Activated CD8-positive, alpha-beta memory T cell treated with anti-CD3 and anti-CD28 coated beads for 1 hour (primary cell): ENCODE data around the gene CEP350.
"Not testable (repeated sequence)": the region's sequence is repeated elsewhere in the genome, so short reads cannot be mapped to it uniquely, and the experiment has no call there.

Experiments
- DNase-seq, 2 donors: peaks; one replicate each; pipeline ENCODE4 v3.0.0-alpha.2; 2020; ENCODE audit warnings: low read depth in 1 of 2; ENCODE audit errors: extremely low read depth in 1 of 2

Gene CEP350

DNA sequence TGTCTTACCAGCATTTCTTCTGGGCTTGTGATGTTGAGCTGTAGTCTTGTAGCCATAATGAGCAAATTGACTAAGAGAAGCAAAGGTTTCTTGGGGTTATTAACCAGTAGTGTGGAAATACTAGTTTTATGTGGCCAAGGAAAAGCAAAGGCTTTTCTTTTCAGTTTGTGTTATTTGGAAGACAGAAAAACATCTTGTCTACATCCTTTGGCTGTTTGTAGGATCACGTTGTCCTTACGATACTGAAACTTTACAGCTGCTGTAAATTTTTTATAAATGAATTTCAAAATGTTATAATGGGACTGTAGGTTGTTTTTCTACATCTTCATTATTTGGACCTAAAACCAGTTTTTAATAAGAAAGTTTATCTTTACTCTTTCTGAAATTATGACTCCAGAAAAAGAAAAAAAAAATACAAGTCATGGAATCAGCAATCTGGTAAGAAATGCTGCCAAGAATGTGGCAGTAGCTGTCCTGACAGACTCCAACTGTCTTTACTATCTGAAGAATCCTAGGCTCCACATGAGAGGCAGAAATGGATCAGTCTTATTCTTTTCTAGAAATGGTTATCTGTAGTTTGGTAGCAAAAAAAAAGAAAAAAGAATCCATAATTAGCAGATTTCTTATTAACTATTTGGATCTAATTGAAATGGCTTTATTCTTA, 158.5 kb downstream of the CEP350 start:
- no peak for DNase-seq

- DNase-seq = no peak
Observed at GRCh38 chr1:180114396-180114945, 159.9 kb downstream of the CEP350 start.

DNA sequence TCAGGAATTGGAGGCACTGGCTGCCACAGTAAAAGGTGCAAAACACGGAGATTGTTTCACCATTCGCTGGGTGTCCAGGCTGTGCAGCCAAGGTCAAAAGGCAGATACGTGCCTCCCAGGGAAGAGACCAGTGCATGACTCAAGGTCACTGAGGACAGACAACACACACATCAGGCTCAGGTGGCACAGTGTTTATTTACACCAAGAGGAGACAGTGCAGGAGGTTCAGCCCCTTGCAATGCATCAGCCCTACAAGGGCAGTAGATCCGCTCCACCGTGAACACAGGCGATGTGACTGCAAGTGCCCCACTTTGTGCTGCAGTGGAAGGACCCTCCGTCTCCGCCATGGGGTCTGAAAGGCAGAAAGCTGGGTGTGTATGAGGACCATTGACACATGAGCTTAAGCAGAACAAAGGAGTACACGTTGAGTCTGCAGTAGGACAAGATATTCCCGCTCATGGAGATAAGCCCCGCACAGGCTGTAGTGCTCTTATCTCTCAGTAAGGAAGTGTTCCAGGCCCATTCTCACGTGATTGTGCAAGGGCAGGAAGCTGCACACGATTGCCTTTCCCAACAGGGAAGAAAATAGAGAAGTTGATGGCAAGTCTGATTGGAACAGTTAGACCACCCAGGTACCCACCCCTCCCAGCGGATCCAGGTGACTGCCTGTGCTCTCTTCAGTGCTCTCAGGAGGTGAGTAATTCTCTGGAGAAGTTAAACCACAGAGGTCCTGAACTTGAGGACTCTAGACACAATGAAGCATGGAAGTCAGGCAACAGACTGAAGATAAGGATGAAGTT, 162.6 kb downstream of the CEP350 start:
- no peak for DNase-seq

DNA sequence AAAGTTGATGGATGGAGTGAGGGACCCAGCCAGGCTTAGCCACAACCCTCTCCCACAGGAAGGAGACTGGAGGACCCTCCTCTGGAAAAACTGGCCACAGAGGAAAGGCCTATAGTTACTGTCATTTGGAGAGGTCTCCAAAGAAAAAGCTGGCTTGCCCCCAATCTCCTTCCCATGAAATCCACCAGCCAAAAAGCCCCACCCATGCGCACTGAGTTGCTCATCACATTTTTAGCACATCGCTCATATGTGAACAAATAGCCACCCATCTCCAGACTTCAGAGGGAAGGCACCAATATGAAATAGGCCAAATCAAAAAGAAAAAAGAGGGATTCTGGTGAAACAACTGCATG, 163.1 kb downstream of the CEP350 start:
- no peak for DNase-seq

- no peak for DNase-seq
Observed at GRCh38 chr1:180119837-180120236, 165.2 kb downstream of the CEP350 start.

DNA sequence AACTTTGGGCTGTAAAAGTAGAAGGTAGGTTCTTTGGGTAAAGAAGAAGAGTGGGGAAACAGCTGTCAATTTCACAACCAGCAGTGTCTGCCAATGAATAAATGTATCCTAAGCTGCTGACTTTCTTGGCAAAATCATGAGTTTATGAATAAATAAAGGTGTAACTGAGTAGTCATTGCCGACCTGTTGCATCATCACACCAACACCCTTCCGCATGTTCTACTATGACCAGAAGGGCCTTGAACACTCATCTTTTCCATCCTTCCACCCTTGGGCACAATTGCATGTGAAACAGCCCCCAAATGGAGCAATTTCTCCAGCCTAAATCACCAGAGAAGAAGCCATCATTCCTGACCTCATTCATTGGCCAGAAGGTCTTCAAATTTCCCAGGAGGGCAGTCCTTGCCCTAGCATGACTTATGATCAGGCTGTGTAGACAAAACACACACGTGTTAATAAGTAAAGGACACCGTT, 168.9 kb downstream of the CEP350 start:
- DNase-seq = no peak

DNA sequence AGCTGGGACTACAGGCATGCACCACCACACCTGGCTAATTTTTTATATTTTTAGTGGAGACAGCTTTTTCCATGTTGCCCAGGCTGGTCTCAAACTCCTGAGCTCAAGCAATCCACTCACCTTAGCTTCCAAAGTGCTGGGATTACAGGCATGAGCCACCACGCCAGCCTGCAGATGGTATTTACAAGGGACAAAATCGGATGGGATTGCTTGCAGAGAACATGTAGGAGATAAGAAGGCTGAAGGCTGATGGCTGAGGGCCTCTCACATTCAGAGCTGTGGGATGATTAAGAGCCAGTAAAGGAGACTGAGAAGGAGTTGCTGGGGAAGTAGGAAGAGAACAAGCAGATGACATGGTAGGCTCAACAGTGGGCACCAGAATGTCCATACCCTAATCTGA, 176.0 kb downstream of the CEP350 start:
- no peak for DNase-seq

GRCh38 chr1:180131510-180131909, 176.9 kb downstream of the CEP350 start:
- no peak for DNase-seq

GRCh38 chr1:180133193-180133592, 178.6 kb downstream of the CEP350 start:
- no peak for DNase-seq

GRCh38 chr1:180133688-180134087, 179.1 kb downstream of the CEP350 start:
- not testable (repeated sequence) for DNase-seq

DNA sequence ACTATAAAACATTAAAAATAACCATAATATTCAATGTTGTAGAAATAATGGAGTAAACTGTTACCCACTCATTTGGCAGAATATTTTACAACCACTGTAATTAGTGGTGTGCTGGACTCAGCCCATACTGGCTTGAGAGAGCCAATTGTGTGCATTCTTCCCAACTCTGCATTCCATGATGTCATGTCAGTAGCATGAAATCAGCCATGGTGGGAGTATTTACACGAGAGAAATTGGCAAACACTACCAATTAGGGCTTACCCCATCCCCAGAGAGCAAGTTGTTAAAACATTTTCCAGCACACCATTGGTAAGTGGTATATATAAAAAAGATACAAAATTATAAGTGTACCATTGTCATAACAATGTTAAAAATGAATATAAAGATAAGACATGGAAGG, 180.9 kb downstream of the CEP350 start:
- no peak for DNase-seq

GRCh38 chr1:180136331-180136967, 181.8 kb downstream of the CEP350 start:
- no peak for DNase-seq

- DNase-seq = no peak
Observed at GRCh38 chr1:180136968-180137356, 182.4 kb downstream of the CEP350 start.

- no peak for DNase-seq
Observed at GRCh38 chr1:180137776-180138175, 183.2 kb downstream of the CEP350 start.

- no peak for DNase-seq
Observed at GRCh38 chr1:180141381-180141934, 186.8 kb downstream of the CEP350 start.

GRCh38 chr1:180143359-180143758, 188.7 kb downstream of the CEP350 start:
- DNase-seq = no peak

- no peak for DNase-seq
Observed at GRCh38 chr1:180144659-180145357, 190.2 kb downstream of the CEP350 start.

DNA sequence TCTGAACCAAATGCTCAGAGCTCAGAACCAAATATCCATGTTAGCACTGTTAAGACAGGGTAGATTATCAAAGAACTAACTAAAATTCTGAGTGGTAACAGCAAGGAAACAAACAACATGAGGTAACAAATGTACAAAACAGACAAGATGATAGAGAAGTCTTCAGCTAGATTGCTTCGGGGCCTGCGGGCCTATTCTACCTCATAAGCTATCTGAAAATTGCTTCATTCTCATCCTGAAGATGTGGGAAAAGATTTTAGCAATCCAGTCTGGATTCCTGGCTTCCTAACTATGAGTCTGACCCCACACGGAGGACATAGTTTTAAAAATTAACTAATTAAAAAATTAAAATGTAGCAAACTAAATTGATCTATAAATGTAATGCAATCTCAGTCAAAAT, 190.8 kb downstream of the CEP350 start:
- DNase-seq = no peak

DNA sequence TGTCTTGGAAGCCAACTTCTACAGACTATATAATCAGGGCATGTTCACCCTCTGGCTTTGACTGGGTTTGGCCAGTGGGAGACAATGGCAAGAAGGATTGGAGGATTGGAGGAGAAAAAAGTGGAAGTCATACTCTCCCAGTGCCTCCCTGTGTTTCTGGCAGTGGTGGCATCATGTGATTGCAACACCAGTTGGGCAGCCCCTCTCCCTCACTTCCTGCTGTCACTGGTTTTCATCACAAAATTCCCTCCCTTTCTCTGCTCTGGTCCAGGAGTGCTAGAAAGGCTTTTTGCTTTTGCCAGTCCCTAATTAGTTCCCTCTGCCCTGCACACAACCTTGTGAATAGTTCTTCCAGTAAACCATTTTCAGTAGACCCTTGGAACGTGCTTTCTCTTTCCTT, 196.4 kb downstream of the CEP350 start:
- DNase-seq = no peak

GRCh38 chr1:180151508-180151907, 196.9 kb downstream of the CEP350 start:
- no peak for DNase-seq

DNA sequence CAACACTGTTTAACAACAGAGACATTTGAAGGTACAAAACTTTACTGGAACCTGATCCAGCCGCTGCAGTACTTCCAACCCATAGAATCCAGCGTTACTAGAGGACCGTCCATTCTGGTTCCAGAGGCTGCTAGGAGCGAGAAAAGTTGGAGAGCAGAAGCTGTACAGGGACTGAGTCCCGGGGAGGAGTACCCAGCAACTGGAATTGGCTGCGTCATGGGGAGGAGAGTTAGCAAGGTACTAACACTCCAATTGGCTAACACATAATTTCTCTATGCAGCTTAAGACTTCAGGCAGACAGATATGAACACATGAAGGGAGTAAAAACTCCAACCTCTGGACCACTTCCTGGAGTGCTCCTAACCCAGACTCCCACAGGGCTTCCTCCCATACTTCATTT, 198.0 kb downstream of the CEP350 start:
- no peak for DNase-seq
